NT2/D1 (cell line): ENCODE data around the gene CLTC.

Source experiments
- SUZ12 ChIP-seq: IDR thresholded peaks from 2 replicates; pipeline ENCODE4 v1.6.1; 2011; ENCODE audit not compliant: insufficient read length, insufficient read depth; ENCODE audit errors: extremely low read depth
- YY1 ChIP-seq: IDR thresholded peaks from 2 replicates; pipeline ENCODE4 v1.6.1; 2011; ENCODE audit not compliant: insufficient read length, insufficient read depth
- ZNF274 ChIP-seq: IDR thresholded peaks from 2 replicates; pipeline ENCODE4 v1.6.1; 2011; ENCODE audit warnings: mild to moderate bottlenecking, low read depth, low read length

GRCh38 chr17:59711936-59712335 is 92.2 kb downstream of the CLTC start:
- no peak for TF ChIP-seq ZNF274
- TF ChIP-seq SUZ12: no peak
- no peak for TF ChIP-seq YY1
